H54 (cell line): Measurements from ENCODE around the gene CRIM1.
A peak's percentile ranks its signal among the peaks of the same experiment; 100 is the strongest.
"Not testable (repeated sequence)": the region's sequence is repeated elsewhere in the genome, so short reads cannot be mapped to it uniquely, and the experiment has no call there.

Experiments
- DNase-seq: peaks from one replicate; pipeline ENCODE4 v3.0.0; 2011; ENCODE audit warnings: low spot score, mixed read lengths; ENCODE audit not compliant: insufficient read length
- FAIRE-seq: peaks from 3 replicates; lab custom pipeline; 2011; peaks lifted over from hg19 to GRCh38; lab: Jason Lieb, UNC
- POLR2A ChIP-seq: IDR thresholded peaks from 2 replicates; pipeline ENCODE4 v1.6.1; 2011; ENCODE audit warnings: low read depth, mild to moderate bottlenecking, low read length

Gene CRIM1, protein sequence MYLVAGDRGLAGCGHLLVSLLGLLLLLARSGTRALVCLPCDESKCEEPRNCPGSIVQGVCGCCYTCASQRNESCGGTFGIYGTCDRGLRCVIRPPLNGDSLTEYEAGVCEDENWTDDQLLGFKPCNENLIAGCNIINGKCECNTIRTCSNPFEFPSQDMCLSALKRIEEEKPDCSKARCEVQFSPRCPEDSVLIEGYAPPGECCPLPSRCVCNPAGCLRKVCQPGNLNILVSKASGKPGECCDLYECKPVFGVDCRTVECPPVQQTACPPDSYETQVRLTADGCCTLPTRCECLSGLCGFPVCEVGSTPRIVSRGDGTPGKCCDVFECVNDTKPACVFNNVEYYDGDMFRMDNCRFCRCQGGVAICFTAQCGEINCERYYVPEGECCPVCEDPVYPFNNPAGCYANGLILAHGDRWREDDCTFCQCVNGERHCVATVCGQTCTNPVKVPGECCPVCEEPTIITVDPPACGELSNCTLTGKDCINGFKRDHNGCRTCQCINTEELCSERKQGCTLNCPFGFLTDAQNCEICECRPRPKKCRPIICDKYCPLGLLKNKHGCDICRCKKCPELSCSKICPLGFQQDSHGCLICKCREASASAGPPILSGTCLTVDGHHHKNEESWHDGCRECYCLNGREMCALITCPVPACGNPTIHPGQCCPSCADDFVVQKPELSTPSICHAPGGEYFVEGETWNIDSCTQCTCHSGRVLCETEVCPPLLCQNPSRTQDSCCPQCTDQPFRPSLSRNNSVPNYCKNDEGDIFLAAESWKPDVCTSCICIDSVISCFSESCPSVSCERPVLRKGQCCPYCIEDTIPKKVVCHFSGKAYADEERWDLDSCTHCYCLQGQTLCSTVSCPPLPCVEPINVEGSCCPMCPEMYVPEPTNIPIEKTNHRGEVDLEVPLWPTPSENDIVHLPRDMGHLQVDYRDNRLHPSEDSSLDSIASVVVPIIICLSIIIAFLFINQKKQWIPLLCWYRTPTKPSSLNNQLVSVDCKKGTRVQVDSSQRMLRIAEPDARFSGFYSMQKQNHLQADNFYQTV

GRCh38 chr2:36355151-36355889 lies at the start of gene CRIM1:
TSS of gene CRIM1 (plus strand) at chr2:36355778. CDS start at chr2:36356293, 515 bp downstream.
- TF ChIP-seq POLR2A, result peak; percentile 95
- FAIRE-seq (no peak), DNase-seq (peak; percentile 68)

DNA sequence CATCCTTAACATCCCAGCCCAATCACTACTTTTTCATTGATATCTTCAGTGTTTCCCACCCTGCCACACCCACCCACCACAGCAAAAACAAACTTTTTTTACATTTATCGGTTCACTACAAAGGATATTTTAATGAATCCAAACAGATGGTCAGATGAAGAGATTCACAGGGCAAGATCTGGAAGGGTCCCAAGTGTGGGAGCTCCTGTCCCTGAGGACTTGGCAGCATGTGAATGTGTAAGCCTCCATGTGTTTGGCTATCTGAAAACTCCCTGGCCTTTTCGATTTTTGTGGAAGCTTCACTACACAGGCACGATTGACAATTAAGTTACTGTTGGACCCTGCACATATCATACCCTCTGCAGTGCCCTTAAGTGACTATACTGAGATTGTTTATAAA lies 48.1 kb upstream of the CRIM1 start:
- FAIRE-seq (no peak), DNase-seq (no peak)
- no peak for TF ChIP-seq POLR2A

DNA sequence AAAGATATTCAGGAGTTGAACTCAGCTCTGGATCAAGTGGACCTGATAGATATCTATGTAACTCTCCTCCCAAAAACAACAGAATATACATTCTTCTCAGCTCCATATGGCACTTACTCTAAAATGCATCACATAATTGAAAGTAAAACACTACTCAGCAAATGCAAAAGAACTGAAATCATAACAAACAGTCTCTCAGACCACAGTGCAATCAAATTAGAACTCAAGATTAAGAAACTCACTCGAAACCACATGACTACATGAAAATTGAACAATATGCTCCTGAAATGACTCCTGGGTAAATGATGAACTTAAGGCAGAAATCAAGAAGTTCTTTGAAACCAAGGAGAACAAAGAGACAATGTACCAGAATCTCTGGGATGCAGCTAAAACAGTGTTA lies 45.1 kb upstream of the CRIM1 start:
- FAIRE-seq, DNase-seq: not testable (repeated sequence)

DNA sequence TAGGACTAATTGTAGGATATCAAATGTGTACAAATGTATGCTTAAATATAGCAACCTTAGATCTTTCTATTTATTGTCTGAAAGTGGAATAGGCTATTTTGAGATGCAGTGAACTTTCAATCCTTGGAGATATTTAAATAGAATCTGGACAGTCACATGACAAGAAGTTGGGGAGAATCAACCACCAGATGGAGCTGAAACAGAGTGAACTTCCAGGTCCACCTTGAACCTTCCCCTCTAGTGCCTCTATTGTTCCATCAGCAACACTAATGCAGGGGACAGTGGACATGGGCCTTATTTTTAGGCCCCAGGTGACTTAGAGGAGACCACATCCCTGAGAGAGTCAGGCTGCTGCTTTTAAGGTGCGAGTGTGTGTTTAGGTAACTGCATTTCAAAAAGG lies 37.0 kb upstream of the CRIM1 start:
- no peak for TF ChIP-seq POLR2A
- peak; percentile 53 for FAIRE-seq

GRCh38 chr2:36322108-36322507 lies 33.5 kb upstream of the CRIM1 start:
- no peak for DNase-seq
- peak; percentile 70 for FAIRE-seq
- TF ChIP-seq POLR2A, result no peak

More for the DNA sequence above, 37.0 kb upstream of the CRIM1 start:
- DNase-seq, result no peak

- DNase-seq, result no peak
- no peak for FAIRE-seq
- no peak for TF ChIP-seq POLR2A
These were observed 29.3 kb upstream of the CRIM1 start for GRCh38 chr2:36326286-36326685.

DNA sequence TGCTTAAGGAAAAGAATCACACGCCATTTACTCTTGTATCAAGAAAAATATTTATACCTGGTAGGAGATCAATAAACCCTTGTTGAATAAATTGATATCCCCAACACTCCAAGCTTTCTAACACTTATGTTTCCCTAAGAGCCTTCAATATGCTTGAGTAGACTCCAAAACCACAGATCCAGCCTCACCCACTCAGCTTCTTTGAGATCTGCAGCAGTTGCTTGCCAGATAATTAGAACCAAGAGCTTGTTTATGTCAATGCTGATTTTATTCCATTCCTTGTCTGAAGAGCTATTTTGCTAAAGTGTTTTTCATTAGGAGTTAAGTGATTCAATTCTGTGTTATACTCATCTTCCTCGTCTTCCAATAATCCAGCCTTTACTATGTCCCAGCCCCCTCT lies 26.3 kb upstream of the CRIM1 start:
- FAIRE-seq, result no peak
- no peak for TF ChIP-seq POLR2A
- DNase-seq, result no peak

GRCh38 chr2:36329746-36330472 lies 25.7 kb upstream of the CRIM1 start:
- FAIRE-seq (no peak), DNase-seq (no peak)
- no peak for TF ChIP-seq POLR2A

DNA sequence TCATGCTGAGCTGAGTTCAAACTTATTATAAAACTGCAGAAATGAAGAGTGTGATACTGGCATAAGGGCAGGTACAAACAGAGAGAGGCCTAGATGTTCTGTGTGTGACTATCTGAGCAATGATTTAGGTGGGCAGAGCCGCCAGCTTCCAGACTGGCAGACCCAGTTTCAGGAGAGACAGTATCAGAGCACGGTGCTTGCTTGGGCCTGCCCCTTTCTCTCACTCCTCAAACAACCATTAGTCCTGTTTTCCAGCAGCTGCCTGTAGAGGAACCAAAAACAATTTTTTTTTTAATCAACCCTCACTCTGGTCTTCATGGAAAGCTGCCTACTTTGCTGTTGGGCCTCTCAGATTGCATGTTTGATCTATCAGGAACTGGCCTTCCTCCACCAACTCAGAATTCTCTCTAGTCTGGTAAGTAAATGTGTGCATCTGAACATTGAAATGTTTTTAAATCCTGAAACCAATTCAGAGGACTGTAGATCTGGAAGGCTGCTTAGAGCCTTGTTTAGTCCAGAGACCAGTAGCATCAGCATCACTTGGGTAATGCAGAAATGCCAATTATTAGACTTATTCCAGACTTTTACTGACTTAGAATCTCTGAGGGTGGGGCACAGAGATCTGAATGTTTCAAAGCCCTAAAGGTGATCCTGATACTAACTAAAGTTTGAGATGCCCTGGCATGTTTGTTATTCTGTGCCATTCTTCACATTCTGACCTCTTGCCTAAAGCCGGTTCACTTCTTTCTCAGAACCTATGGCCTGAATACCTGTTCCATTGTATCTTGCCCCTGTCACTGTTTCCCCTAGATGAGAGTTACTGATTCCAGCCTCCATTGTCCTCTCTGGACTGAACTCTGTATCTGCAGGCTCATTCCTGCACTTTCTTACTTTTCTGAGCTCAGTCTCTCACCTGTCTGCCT lies 24.8 kb upstream of the CRIM1 start:
- no peak for TF ChIP-seq POLR2A
- DNase-seq, result no peak
- peak; percentile 75 for FAIRE-seq

- TF ChIP-seq POLR2A, result no peak
- FAIRE-seq (peak; percentile 36), DNase-seq (no peak)
These were observed 22.1 kb upstream of the CRIM1 start for GRCh38 chr2:36333350-36334012.

DNA sequence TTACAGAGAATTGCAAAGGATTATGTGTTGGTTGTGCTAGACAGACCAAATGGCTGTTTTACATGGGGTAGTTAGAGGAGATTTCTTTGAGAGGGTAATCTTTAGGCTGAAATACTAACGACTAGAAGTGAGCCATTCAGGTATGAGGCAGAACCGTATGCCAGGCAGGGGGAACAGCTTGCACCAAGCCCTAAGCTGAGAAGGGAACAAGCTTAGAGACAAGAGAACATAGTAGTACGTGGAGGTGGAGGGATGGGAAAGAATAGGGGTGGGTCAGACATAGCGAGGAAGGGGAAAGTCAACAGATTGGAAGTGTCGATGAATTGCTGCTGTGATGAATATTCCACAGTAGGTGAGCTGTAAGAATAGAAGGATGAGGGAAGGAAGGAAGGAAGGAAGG lies 20.0 kb upstream of the CRIM1 start:
- DNase-seq (no peak), FAIRE-seq (no peak)
- no peak for TF ChIP-seq POLR2A
